GM23338 (cell line): Measurements from ENCODE around the gene FOXRED1. TPM values are rescaled to one million over a fixed set of nuclear protein-coding genes. Genes with fewer than 3 reads are reported as not detected.

Experiments
- ATAC-seq: fragments of 200-7000 bp; cut with Tn5 transposase; 3 replicates; pipeline ENCODE4 v1.9.1; 2020
- DNase-seq: peaks from one replicate; pipeline ENCODE4 v3.0.0-alpha.2; 2015; ENCODE audit warnings: low spot score
- H2AFZ ChIP-seq: fragments of 200-600 bp; sonication (generic); 2 replicates; pipeline ENCODE4 v1.8.0; 2016; ENCODE audit warnings: antibody characterized with exemption, mild to moderate bottlenecking, moderate library complexity
- H3F3A ChIP-seq: fragments of 200-600 bp; sonication (generic); replicated peaks from 2 replicates; pipeline ENCODE4 v1.8.0; 2017; ENCODE audit warnings: antibody characterized with exemption, mixed run types, low read depth
- H3K27ac ChIP-seq: fragments of 200-600 bp; sonication (generic); 2 replicates; pipeline ENCODE4 v1.6.1; 2016; ENCODE audit warnings: low read depth
- H3K27me3 ChIP-seq: fragments of 200-600 bp; sonication (generic); 2 replicates; pipeline ENCODE4 v1.8.0; 2016; ENCODE audit warnings: mild to moderate bottlenecking, mixed run types, moderate library complexity; ENCODE audit not compliant: insufficient read depth
- H3K36me3 ChIP-seq: fragments of 200-600 bp; sonication (generic); 2 replicates; pipeline ENCODE4 v1.8.0; 2016; ENCODE audit warnings: mild to moderate bottlenecking; ENCODE audit not compliant: insufficient read depth
- H3K4me1 ChIP-seq: fragments of 200-600 bp; sonication (generic); 2 replicates; pipeline ENCODE4 v1.8.0; 2016; ENCODE audit warnings: mild to moderate bottlenecking, moderate library complexity; ENCODE audit not compliant: insufficient read depth
- H3K4me2 ChIP-seq: fragments of 200-600 bp; sonication (generic); 2 replicates; pipeline ENCODE4 v1.7.1; 2017; ENCODE audit warnings: mixed run types
- H3K4me3 ChIP-seq: fragments of 200-600 bp; sonication (generic); 2 replicates; pipeline ENCODE4 v1.6.1; 2016; ENCODE audit warnings: mixed run types
- H3K79me2 ChIP-seq: fragments of 200-600 bp; sonication (generic); replicated peaks from 2 replicates; pipeline ENCODE4 v1.8.0; 2017; ENCODE audit warnings: mild to moderate bottlenecking; ENCODE audit not compliant: insufficient read depth
- H3K9me2 ChIP-seq: fragments of 200-600 bp; sonication (generic); 2 replicates; pipeline ENCODE4 v1.8.0; 2017; ENCODE audit not compliant: insufficient read depth
- H4K20me1 ChIP-seq: fragments of 200-600 bp; sonication (generic); replicated peaks from 2 replicates; pipeline ENCODE4 v1.8.0; 2017; ENCODE audit warnings: mild to moderate bottlenecking; ENCODE audit not compliant: insufficient read depth
- H3K27ac Mint-ChIP-seq: 2 replicates; pipeline ENCODE4 v1.8.0; 2020; ENCODE audit warnings: inconsistent platforms, mild to moderate bottlenecking, moderate library complexity, mixed read lengths
- H3K27me3 Mint-ChIP-seq: 3 replicates; pipeline ENCODE4 v1.8.0; 2022; ENCODE audit warnings: low read depth, mild to moderate bottlenecking, moderate library complexity, mixed read lengths, inconsistent platforms; ENCODE audit not compliant: insufficient read depth, poor library complexity
- H3K36me3 Mint-ChIP-seq: 3 replicates; pipeline ENCODE4 v1.8.0; 2021; ENCODE audit warnings: low read depth, mild to moderate bottlenecking, inconsistent platforms, moderate library complexity, mixed read lengths
- H3K4me1 Mint-ChIP-seq: 3 replicates; pipeline ENCODE4 v1.8.0; 2020; ENCODE audit warnings: mild to moderate bottlenecking, inconsistent platforms, mixed read lengths
- H3K4me3 Mint-ChIP-seq: 3 replicates; pipeline ENCODE4 v1.8.0; 2021; ENCODE audit warnings: moderate library complexity, mild to moderate bottlenecking, inconsistent platforms, mixed read lengths
- H3K9me3 Mint-ChIP-seq: 3 replicates; pipeline ENCODE4 v1.8.0; 2020; ENCODE audit warnings: moderate library complexity, mild to moderate bottlenecking, inconsistent platforms, mixed read lengths
- EZH2 ChIP-seq: fragments of 200-600 bp; sonication (generic); IDR thresholded peaks from one replicate; pipeline ENCODE4 v1.8.0; 2017; ENCODE audit warnings: antibody characterized with exemption, mild to moderate bottlenecking, low read depth; ENCODE audit not compliant: unreplicated experiment
- EZH2phosphoT487 ChIP-seq: fragments of 200-600 bp; sonication (generic); IDR thresholded peaks from one replicate; pipeline ENCODE4 v1.8.1; 2018; ENCODE audit warnings: antibody characterized with exemption; ENCODE audit not compliant: unreplicated experiment
- POLR2AphosphoS5 ChIP-seq: IDR thresholded peaks from 2 replicates; pipeline ENCODE4 v1.6.1; 2016; ENCODE audit warnings: antibody characterized with exemption, low read depth
- STAT1 ChIP-seq: IDR thresholded peaks from one replicate; pipeline ENCODE4 v1.6.1; 2016; ENCODE audit warnings: antibody characterized with exemption; ENCODE audit not compliant: unreplicated experiment
- ZNF114 ChIP-seq: fragments of 250-450 bp; sonication (Bioruptor Pico); IDR thresholded peaks from 2 replicates; pipeline ENCODE4 v1.5.0; 2020; ENCODE audit warnings: mild to moderate bottlenecking, moderate library complexity
- ZNF331 ChIP-seq: fragments of 250-450 bp; sonication (Bioruptor Pico); IDR thresholded peaks from 2 replicates; pipeline ENCODE4 v1.5.0; 2020; ENCODE audit warnings: low read depth, mild to moderate bottlenecking, moderate library complexity
- polyA plus RNA-seq: library from polyadenylated mRNA; unstranded; fragments of >200 nt; fragmentation: Nextera tagmentation; extraction: Ambion mirVana; gene quantifications from 2 replicates; pipeline ENCODE4 v1.2.1, GENCODE V29; 2016
- total RNA-seq: library from RNA; depleted of rRNA; stranded (reverse); fragments of >200 nt; shearing (Covaris generic); gene quantifications from 2 replicates; pipeline ENCODE4 v1.2.3, GENCODE V29; 2014
- TF ChIP-seq, protein P1 (sequence below): IDR thresholded peaks from one replicate; pipeline ENCODE4 v1.6.1; 2018; ENCODE audit warnings: antibody characterized with exemption; ENCODE audit not compliant: unreplicated experiment
- TF ChIP-seq, protein P2 (sequence below), 2 experiments: fragments of 200-600 bp in 1 of 2; sonication (generic) in 1 of 2; conservative IDR thresholded peaks; 2 replicates each; pipeline versions ENCODE4 v1.5.1 to v1.6.1; 2016 to 2017; ENCODE audit warnings: antibody characterized with exemption in 2 of 2, low read depth in 2 of 2, mild to moderate bottlenecking in 2 of 2, moderate library complexity in 1 of 2
- TF ChIP-seq, protein P3 (sequence below): fragments of 250-450 bp; sonication (Bioruptor Pico); IDR thresholded peaks from 2 replicates; pipeline ENCODE4 v1.5.0; 2020; ENCODE audit warnings: mild to moderate bottlenecking, moderate library complexity

The FOXRED1 gene
- total and polyA plus RNA-seq, 2 experiments from 2014 or later: 25.2 to 59.2 TPM

DNA sequence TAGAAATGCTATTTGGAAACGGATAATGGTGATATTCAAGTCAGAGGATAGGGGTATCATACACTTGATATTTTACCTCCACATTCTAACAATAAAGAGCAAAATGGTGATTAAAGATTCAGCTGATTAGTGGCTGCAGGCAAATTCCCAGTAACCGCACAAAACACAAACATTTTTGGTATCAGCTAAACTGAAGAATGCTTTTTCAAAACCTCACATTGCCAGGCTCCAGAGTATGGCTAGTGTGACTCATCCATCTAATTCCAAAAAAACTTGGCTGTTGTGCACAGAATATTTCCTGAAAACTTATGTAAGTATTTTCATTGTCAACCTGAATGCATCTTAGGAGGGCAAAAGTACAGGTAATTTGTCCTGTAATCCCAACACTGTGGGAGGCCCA lies 11.2 kb upstream of the FOXRED1 start (continued):
- TF ChIP-seq, protein P1, sequence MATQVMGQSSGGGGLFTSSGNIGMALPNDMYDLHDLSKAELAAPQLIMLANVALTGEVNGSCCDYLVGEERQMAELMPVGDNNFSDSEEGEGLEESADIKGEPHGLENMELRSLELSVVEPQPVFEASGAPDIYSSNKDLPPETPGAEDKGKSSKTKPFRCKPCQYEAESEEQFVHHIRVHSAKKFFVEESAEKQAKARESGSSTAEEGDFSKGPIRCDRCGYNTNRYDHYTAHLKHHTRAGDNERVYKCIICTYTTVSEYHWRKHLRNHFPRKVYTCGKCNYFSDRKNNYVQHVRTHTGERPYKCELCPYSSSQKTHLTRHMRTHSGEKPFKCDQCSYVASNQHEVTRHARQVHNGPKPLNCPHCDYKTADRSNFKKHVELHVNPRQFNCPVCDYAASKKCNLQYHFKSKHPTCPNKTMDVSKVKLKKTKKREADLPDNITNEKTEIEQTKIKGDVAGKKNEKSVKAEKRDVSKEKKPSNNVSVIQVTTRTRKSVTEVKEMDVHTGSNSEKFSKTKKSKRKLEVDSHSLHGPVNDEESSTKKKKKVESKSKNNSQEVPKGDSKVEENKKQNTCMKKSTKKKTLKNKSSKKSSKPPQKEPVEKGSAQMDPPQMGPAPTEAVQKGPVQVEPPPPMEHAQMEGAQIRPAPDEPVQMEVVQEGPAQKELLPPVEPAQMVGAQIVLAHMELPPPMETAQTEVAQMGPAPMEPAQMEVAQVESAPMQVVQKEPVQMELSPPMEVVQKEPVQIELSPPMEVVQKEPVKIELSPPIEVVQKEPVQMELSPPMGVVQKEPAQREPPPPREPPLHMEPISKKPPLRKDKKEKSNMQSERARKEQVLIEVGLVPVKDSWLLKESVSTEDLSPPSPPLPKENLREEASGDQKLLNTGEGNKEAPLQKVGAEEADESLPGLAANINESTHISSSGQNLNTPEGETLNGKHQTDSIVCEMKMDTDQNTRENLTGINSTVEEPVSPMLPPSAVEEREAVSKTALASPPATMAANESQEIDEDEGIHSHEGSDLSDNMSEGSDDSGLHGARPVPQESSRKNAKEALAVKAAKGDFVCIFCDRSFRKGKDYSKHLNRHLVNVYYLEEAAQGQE: no peak
- TF ChIP-seq ZNF331 (CRISPR knock-in tag): no peak
- TF ChIP-seq, protein P2, sequence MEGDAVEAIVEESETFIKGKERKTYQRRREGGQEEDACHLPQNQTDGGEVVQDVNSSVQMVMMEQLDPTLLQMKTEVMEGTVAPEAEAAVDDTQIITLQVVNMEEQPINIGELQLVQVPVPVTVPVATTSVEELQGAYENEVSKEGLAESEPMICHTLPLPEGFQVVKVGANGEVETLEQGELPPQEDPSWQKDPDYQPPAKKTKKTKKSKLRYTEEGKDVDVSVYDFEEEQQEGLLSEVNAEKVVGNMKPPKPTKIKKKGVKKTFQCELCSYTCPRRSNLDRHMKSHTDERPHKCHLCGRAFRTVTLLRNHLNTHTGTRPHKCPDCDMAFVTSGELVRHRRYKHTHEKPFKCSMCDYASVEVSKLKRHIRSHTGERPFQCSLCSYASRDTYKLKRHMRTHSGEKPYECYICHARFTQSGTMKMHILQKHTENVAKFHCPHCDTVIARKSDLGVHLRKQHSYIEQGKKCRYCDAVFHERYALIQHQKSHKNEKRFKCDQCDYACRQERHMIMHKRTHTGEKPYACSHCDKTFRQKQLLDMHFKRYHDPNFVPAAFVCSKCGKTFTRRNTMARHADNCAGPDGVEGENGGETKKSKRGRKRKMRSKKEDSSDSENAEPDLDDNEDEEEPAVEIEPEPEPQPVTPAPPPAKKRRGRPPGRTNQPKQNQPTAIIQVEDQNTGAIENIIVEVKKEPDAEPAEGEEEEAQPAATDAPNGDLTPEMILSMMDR (conservative IDR thresholded peaks at IDR 0.05; ENCODE audit: low read depth in 2 of 2): no peak
- TF ChIP-seq STAT1: no peak
- no peak for TF ChIP-seq EZH2
- no peak for TF ChIP-seq POLR2AphosphoS5
- no peak for TF ChIP-seq EZH2phosphoT487

DNA sequence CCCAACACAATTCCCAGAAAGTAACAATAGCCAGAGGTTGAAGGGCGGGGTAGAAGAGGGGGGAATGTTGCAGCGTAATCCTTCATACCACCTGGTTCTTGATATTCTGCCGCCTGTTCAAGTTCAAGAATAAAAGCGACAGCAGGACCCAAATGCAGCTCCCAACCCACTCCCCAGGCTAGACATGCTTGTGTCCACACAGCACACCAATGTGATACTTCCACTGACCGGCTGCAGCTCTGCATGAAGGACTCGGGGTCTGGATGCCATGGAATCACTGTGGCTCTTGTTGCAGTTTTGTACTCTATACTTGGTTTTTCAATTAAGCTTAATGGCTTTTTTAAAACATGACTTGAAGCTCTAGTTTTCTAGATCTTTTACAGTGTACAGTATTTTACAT lies 6.7 kb upstream of the FOXRED1 start:
- 0 out of 2 replicates have a peak, but pooled peaks cover 11% of the 10 kb centered on the region for H4K20me1 ChIP-seq
- H3K27ac ChIP-seq: no peak overlapping the region
- peaks cover 1% of the 10 kb centered on the region; the same call in 1 of the 2 replicates for H3K4me1 ChIP-seq
- no peak overlapping the region for H2AFZ ChIP-seq
- Mint-ChIP-seq H3K36me3 (peaks cover 74% of the 10 kb centered on the region), H3K27me3 (peaks cover 2% of the 10 kb centered on the region), H3K27ac (no peak overlapping the region), H3K4me3 (no peak overlapping the region), H3K9me3 (no peaks in the 10 kb centered on the region), H3K4me1 (no peaks in the 10 kb centered on the region; the same call in 2 of the 3 replicates)
- no peak for DNase-seq
- H3K36me3 ChIP-seq: peaks cover 55% of the 10 kb centered on the region
- H3K9me2 ChIP-seq: no peaks in the 10 kb centered on the region
- ATAC-seq: no peak
- H3K27me3 ChIP-seq: no peaks in the 10 kb centered on the region
- H3K79me2 ChIP-seq: peaks cover 6% of the 10 kb centered on the region
- TF ChIP-seq ZNF114 (CRISPR knock-in tag): no peak
- TF ChIP-seq POLR2AphosphoS5: peak; percentile 24; the same call in 1 of the 2 replicates
- H3K4me2 ChIP-seq: no peak overlapping the region
- peaks cover 23% of the 10 kb centered on the region; the same call in 1 of the 2 replicates for H3F3A ChIP-seq
- no peak overlapping the region for H3K4me3 ChIP-seq

DNA sequence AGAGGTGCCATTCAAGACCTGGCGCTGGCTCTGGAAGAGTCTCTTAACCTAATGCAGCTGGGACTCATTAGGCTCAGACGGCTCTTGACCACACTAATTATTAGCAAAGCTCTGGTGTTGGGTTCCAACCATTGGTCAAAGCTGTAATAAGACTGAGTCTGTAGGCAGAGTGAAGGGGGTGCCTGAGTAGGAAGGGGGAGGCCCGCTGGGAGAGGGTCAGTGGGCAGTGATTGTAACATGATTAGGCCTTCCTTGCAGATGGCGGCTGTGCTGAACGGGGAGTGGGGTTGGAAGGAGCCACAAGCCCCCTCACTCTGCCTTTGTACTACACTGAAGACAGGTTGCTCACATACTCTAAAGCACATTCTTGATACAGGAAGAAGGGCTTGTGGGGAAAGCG lies 5.5 kb upstream of the FOXRED1 start:
- DNase-seq (no peak), ATAC-seq (no peak)
- peaks cover 9% of the 10 kb centered on the region; the same call in 1 of the 2 replicates for H3K4me1 ChIP-seq
- H3K79me2 ChIP-seq: peaks cover 18% of the 10 kb centered on the region
- no peaks in the 10 kb centered on the region for H3K9me2 ChIP-seq
- peaks cover 4% of the 10 kb centered on the region; the same call in 2 of the 3 replicates for H3K4me1 Mint-ChIP-seq
- peaks cover 51% of the 10 kb centered on the region for H3K36me3 ChIP-seq
- H3K27me3 Mint-ChIP-seq: peaks cover 5% of the 10 kb centered on the region
- no peak overlapping the region for H3K4me3 ChIP-seq
- no peak overlapping the region for H3K27ac Mint-ChIP-seq
- no peak overlapping the region for H3K27ac ChIP-seq
- no peak overlapping the region for H2AFZ ChIP-seq
- peaks cover 70% of the 10 kb centered on the region for H3K36me3 Mint-ChIP-seq
- H3K9me3 Mint-ChIP-seq: no peaks in the 10 kb centered on the region
- peaks cover 27% of the 10 kb centered on the region; the same call in 1 of the 2 replicates for H3F3A ChIP-seq
- no peak overlapping the region for H3K4me3 Mint-ChIP-seq
- no peaks in the 10 kb centered on the region for H3K27me3 ChIP-seq
- no peak overlapping the region for H3K4me2 ChIP-seq
- 0 out of 2 replicates have a peak, but pooled peaks cover 11% of the 10 kb centered on the region for H4K20me1 ChIP-seq
- no peak for TF ChIP-seq EZH2phosphoT487
- TF ChIP-seq, protein P3, sequence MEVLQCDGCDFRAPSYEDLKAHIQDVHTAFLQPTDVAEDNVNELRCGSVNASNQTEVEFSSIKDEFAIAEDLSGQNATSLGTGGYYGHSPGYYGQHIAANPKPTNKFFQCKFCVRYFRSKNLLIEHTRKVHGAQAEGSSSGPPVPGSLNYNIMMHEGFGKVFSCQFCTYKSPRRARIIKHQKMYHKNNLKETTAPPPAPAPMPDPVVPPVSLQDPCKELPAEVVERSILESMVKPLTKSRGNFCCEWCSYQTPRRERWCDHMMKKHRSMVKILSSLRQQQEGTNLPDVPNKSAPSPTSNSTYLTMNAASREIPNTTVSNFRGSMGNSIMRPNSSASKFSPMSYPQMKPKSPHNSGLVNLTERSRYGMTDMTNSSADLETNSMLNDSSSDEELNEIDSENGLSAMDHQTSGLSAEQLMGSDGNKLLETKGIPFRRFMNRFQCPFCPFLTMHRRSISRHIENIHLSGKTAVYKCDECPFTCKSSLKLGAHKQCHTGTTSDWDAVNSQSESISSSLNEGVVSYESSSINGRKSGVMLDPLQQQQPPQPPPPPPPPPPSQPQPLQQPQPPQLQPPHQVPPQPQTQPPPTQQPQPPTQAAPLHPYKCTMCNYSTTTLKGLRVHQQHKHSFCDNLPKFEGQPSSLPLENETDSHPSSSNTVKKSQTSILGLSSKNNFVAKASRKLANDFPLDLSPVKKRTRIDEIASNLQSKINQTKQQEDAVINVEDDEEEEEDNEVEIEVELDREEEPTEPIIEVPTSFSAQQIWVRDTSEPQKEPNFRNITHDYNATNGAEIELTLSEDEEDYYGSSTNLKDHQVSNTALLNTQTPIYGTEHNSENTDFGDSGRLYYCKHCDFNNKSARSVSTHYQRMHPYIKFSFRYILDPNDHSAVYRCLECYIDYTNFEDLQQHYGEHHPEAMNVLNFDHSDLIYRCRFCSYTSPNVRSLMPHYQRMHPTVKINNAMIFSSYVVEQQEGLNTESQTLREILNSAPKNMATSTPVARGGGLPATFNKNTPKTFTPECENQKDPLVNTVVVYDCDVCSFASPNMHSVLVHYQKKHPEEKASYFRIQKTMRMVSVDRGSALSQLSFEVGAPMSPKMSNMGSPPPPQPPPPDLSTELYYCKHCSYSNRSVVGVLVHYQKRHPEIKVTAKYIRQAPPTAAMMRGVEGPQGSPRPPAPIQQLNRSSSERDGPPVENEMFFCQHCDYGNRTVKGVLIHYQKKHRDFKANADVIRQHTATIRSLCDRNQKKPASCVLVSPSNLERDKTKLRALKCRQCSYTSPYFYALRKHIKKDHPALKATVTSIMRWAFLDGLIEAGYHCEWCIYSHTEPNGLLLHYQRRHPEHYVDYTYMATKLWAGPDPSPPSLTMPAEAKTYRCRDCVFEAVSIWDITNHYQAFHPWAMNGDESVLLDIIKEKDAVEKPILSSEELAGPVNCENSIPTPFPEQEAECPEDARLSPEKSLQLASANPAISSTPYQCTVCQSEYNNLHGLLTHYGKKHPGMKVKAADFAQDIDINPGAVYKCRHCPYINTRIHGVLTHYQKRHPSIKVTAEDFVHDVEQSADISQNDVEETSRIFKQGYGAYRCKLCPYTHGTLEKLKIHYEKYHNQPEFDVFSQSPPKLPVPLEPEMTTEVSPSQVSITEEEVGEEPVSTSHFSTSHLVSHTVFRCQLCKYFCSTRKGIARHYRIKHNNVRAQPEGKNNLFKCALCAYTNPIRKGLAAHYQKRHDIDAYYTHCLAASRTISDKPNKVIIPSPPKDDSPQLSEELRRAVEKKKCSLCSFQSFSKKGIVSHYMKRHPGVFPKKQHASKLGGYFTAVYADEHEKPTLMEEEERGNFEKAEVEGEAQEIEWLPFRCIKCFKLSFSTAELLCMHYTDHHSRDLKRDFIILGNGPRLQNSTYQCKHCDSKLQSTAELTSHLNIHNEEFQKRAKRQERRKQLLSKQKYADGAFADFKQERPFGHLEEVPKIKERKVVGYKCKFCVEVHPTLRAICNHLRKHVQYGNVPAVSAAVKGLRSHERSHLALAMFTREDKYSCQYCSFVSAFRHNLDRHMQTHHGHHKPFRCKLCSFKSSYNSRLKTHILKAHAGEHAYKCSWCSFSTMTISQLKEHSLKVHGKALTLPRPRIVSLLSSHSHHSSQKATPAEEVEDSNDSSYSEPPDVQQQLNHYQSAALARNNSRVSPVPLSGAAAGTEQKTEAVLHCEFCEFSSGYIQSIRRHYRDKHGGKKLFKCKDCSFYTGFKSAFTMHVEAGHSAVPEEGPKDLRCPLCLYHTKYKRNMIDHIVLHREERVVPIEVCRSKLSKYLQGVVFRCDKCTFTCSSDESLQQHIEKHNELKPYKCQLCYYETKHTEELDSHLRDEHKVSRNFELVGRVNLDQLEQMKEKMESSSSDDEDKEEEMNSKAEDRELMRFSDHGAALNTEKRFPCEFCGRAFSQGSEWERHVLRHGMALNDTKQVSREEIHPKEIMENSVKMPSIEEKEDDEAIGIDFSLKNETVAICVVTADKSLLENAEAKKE (CRISPR knock-in tag): no peak
